Mesodermal cell (in vitro differentiated cells): ENCODE data around the gene CALN1.
"Not testable (repeated sequence)": the region's sequence is repeated elsewhere in the genome, so short reads cannot be mapped to it uniquely, and the experiment has no call there.

Source experiments
- H3K27ac ChIP-seq: 2 replicates; pipeline ENCODE4 v1.7.0; 2013; ENCODE audit warnings: mild to moderate bottlenecking, low read depth, low read length, moderate library complexity; ENCODE audit not compliant: severe bottlenecking
- H3K36me3 ChIP-seq: 2 replicates; pipeline ENCODE4 v1.7.1; 2013; ENCODE audit warnings: mild to moderate bottlenecking, low read length, moderate library complexity; ENCODE audit not compliant: control insufficient read depth, insufficient read depth
- H3K4me1 ChIP-seq: one replicate; pipeline ENCODE4 v1.7.1; 2013; ENCODE audit warnings: mild to moderate bottlenecking, low read length; ENCODE audit not compliant: insufficient read depth, control insufficient read depth, poor library complexity, severe bottlenecking
- H3K4me3 ChIP-seq: 2 replicates; pipeline ENCODE4 v1.7.0; 2013; ENCODE audit warnings: low read length, control low read depth, mild to moderate bottlenecking; ENCODE audit not compliant: insufficient read depth, poor library complexity, severe bottlenecking; ENCODE audit errors: extremely low read depth
- H3K9me3 ChIP-seq: 2 replicates; pipeline ENCODE4 v1.7.1; 2013; ENCODE audit warnings: mild to moderate bottlenecking, low read length, moderate library complexity; ENCODE audit not compliant: control insufficient read depth
- WGBS, 2 experiments: methylation state at CpG; one replicate each; pipeline ENCODE4 v1.1.5; 2013; ENCODE audit warnings: missing lambda C conversion rate in 2 of 2; ENCODE audit not compliant: insufficient coverage in 2 of 2; 5-methylcytosine and 5-hydroxymethylcytosine counted together

Gene CALN1

DNA sequence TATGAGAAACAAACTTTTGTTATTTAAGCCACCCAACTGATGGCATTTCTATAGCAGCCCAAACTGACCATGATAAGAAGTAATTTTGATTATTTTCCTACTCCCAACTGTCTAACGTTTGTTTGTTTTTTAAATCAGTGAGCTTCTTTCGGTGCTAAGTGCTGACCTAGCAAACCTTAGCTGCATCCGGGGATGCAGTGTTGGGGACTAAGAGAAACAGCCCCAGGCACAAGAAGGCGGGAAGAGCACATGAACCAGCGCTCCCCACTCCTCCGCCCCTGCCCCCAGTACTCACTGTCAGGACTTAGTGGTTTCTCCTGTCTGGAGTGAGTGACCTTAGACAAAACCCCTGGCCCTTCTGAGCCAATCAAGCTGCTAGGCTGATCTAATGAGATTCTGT lies 168.8 kb downstream of the CALN1 start:
- WGBS, 2 experiments: 71 to 90% methylated on average over 3 to 4 of the region's 6 CpGs
- Histone ChIP-seq H3K4me1 (no peaks in the 10 kb centered on the region), H3K4me3 (no peak overlapping the region), H3K9me3 (no peaks in the 10 kb centered on the region), H3K36me3 (no peaks in the 10 kb centered on the region), H3K27ac (no peak overlapping the region)

- Histone ChIP-seq H3K36me3 (no peaks in the 10 kb centered on the region), H3K27ac (no peak overlapping the region), H3K4me1 (peaks cover under 1% of the 10 kb centered on the region), H3K9me3 (no peaks in the 10 kb centered on the region), H3K4me3 (no peak overlapping the region)
- 83 to 93% methylated on average over 3 to 4 of the region's 5 CpGs for WGBS, 2 experiments
These were observed 176.8 kb downstream of the CALN1 start for GRCh38 chr7:72235351-72235750.

- Histone ChIP-seq H3K4me3 (no peak overlapping the region), H3K36me3 (no peaks in the 10 kb centered on the region), H3K4me1 (peaks cover 3% of the 10 kb centered on the region), H3K27ac (no peak overlapping the region), H3K9me3 (no peaks in the 10 kb centered on the region)
- WGBS, 2 experiments: 77 to 89% methylated on average over 2 to 3 of the region's 3 CpGs
These were observed 178.1 kb downstream of the CALN1 start for GRCh38 chr7:72234086-72234485.

DNA sequence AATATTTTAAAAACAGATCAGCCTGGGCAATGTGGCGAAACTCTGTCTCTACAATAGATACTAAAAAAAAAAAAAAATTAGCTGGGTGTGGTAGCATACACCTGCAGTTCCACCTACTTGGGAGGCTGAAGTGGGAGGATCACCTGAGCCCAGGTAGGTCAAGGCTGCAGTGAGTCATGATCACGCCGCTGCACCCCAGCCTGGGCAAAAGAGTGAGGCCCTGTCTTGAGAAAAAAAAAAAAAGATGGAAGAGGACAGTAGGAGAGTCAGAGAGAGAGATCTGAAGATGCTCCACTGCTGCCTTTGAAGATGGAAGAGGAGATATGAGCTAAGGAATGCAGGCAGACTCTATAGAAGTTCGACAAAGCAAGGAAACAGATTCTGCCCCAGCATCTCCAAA lies 181.9 kb downstream of the CALN1 start:
- Histone ChIP-seq H3K4me3 (no peak overlapping the region), H3K27ac (no peak overlapping the region), H3K4me1 (peaks cover 3% of the 10 kb centered on the region), H3K9me3 (no peaks in the 10 kb centered on the region), H3K36me3 (no peaks in the 10 kb centered on the region)
- 80 to 100% methylated on average over 1 to 2 of the region's 4 CpGs for WGBS, 2 experiments

- 92 to 100% methylated on average over 1 to 2 of the region's 2 CpGs for WGBS, 2 experiments
- Histone ChIP-seq H3K4me1 (no peaks in the 10 kb centered on the region), H3K36me3 (no peaks in the 10 kb centered on the region), H3K9me3 (no peaks in the 10 kb centered on the region), H3K27ac (no peak overlapping the region), H3K4me3 (no peak overlapping the region)
These were observed 188.8 kb downstream of the CALN1 start for GRCh38 chr7:72223351-72223750.

DNA sequence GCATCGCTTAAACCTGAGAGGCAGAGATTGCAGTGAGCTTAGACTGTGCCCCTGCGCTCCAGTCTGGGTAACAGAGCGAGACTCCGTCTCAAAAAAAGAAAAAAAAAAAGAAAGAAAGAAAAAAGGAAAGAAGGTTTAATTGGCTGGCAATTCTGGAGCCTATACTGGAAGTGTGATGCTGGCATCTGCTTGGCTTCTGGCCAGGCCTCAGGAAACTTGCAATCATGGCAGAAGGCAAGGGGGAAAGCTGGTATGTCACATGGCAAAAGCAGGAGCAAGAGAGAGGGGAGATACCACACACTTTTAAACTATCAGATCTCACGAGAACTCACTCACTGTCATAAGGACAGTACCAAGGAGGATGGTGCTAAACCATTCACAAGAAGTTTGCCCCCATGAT lies 190.0 kb downstream of the CALN1 start:
- no peak overlapping the region for H3K27ac ChIP-seq
- WGBS, 2 experiments: 86 to 100% methylated on average over 2 to 4 of the region's 5 CpGs
- no peaks in the 10 kb centered on the region for H3K4me1 ChIP-seq
- no peaks in the 10 kb centered on the region for H3K36me3 ChIP-seq
- no peak overlapping the region for H3K4me3 ChIP-seq
- H3K9me3 ChIP-seq: no peaks in the 10 kb centered on the region

GRCh38 chr7:72219500-72219899 lies 192.6 kb downstream of the CALN1 start:
- Histone ChIP-seq H3K4me3 (no peak overlapping the region), H3K4me1 (no peaks in the 10 kb centered on the region), H3K9me3 (no peaks in the 10 kb centered on the region), H3K36me3 (no peaks in the 10 kb centered on the region), H3K27ac (no peak overlapping the region)
- 92 to 100% methylated on average over 3 to 4 of the region's 7 CpGs for WGBS, 2 experiments

DNA sequence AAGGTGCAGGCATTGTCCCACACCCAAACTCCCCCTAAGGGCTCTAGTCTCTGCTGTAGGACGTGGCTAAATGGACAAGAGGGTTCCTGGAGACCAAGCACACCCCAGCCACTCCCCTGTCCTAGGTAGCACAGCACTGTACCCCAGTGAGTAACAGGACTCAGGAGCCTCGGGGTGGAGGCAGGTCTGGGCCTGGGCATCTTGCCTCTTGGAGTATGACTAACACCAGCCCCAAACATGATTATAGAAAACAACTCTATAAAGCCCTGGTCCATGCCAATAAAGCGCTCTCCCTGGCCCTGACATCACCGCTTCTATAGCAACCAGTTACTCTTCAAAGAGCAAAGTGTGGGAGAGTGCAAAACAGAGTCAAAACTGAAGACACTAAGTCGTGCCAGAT lies 195.0 kb downstream of the CALN1 start:
- Histone ChIP-seq H3K4me3 (no peak overlapping the region), H3K36me3 (no peaks in the 10 kb centered on the region), H3K9me3 (no peaks in the 10 kb centered on the region), H3K27ac (no peak overlapping the region), H3K4me1 (no peaks in the 10 kb centered on the region)
- WGBS, 2 experiments: 75 to 89% methylated on average over 3 to 5 of the region's 5 CpGs

DNA sequence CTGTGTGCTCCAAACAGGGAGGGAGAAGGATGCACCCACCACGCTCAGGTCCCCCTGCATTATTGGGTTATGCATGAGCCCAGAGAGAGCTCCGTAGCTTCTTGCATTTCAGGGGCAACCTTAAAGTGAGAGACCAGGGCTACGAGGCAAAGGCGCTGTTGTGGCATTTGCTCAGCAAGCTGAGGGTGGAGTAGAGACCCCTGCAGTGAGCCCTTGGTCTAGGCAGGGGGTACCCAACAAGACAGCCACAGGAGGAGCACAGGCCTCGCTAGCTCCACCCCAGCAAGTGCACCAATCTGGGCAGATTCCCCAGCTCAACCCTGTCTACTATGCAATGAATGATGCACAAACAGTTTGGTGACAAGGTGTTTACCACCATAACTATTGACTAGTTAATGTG lies 198.4 kb downstream of the CALN1 start:
- WGBS, 2 experiments: 79 to 81% methylated on average over 4 to 5 of the region's 5 CpGs
- no peaks in the 10 kb centered on the region for H3K36me3 ChIP-seq
- no peak overlapping the region for H3K4me3 ChIP-seq
- no peaks in the 10 kb centered on the region for H3K9me3 ChIP-seq
- no peak overlapping the region for H3K27ac ChIP-seq
- no peaks in the 10 kb centered on the region for H3K4me1 ChIP-seq

- H3K4me1 ChIP-seq: no peaks in the 10 kb centered on the region
- no peak overlapping the region for H3K27ac ChIP-seq
- no peaks in the 10 kb centered on the region for H3K36me3 ChIP-seq
- no peaks in the 10 kb centered on the region for H3K9me3 ChIP-seq
- 89 to 96% methylated on average over 7 of the region's 7 CpGs for WGBS, 2 experiments
- no peak overlapping the region for H3K4me3 ChIP-seq
These were observed 199.1 kb downstream of the CALN1 start for GRCh38 chr7:72213081-72213480.

GRCh38 chr7:72211175-72211574 lies 201.0 kb downstream of the CALN1 start:
- WGBS, 2 experiments: 75 to 85% methylated on average over 3 of the region's 3 CpGs
- H3K4me1 ChIP-seq: no peaks in the 10 kb centered on the region
- H3K36me3 ChIP-seq: no peaks in the 10 kb centered on the region
- no peak overlapping the region for H3K4me3 ChIP-seq
- H3K27ac ChIP-seq: no peak overlapping the region
- H3K9me3 ChIP-seq: no peaks in the 10 kb centered on the region

DNA sequence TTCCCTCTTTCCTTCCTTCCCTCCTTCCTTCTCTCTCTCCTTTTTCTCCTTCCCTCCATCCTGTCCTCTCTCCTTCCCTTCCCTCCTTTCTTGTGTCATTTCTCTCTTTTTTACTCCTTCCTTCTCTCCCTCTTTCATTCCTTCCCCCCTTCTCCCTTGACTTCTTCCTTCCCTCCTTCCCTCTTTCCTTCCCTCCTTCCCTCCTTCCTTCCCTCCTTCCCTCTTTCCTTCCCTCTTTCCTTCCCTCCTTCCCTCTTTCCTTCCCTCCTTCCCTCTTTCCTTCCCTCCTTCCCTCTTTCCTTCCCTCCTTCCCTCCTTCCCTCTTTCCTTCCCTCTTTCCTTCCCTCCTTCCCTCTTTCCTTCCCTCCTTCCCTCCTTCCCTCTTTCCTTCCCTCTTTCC lies 203.1 kb downstream of the CALN1 start:
- not testable (repeated sequence) for H3K4me3 ChIP-seq, H3K9me3 ChIP-seq, H3K27ac ChIP-seq, H3K36me3 ChIP-seq, H3K4me1 ChIP-seq
